NCI-H2029 treated with DMSO at 0.1 percent for 48 hours (cell line): Measurements from ENCODE around the gene ZIC1.

ENCODE experiments used
- DNase-seq: peaks from one replicate; lab custom pipeline; 2025; lab: John Stamatoyannopoulos, UW

ZIC1 gene

DNA sequence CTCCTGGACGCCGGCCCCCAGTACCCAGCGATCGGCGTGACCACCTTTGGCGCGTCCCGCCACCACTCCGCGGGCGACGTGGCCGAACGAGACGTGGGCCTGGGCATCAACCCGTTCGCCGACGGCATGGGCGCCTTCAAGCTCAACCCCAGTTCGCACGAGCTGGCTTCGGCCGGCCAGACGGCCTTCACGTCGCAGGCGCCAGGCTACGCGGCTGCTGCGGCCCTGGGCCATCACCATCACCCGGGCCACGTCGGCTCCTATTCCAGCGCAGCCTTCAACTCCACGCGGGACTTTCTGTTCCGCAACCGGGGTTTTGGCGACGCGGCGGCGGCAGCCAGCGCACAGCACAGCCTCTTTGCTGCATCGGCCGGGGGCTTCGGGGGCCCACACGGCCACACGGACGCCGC is 956 bp downstream of the ZIC1 start:
- DNase-seq = no peak

DNA sequence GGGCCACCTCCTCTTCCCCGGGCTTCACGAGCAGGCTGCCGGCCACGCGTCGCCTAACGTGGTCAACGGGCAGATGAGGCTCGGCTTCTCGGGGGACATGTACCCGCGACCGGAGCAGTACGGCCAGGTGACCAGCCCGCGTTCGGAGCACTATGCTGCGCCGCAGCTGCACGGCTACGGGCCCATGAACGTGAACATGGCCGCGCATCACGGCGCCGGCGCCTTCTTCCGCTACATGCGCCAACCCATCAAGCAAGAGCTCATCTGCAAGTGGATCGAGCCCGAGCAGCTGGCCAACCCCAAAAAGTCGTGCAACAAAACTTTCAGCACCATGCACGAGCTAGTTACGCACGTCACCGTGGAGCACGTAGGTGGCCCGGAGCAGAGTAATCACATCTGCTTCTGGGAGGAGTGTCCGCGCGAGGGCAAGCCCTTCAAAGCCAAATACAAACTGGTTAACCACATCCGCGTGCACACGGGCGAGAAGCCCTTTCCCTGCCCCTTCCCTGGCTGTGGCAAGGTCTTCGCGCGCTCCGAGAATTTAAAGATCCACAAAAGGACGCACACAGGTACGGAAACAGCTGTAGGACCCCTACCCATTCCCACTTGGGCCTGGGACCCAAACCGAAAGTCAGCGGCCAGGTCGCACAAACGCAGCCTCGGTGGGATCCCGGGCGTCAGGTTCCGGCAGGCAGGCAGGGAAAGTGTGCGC is 1.5 kb downstream of the ZIC1 start:
- DNase-seq = no peak

DNA sequence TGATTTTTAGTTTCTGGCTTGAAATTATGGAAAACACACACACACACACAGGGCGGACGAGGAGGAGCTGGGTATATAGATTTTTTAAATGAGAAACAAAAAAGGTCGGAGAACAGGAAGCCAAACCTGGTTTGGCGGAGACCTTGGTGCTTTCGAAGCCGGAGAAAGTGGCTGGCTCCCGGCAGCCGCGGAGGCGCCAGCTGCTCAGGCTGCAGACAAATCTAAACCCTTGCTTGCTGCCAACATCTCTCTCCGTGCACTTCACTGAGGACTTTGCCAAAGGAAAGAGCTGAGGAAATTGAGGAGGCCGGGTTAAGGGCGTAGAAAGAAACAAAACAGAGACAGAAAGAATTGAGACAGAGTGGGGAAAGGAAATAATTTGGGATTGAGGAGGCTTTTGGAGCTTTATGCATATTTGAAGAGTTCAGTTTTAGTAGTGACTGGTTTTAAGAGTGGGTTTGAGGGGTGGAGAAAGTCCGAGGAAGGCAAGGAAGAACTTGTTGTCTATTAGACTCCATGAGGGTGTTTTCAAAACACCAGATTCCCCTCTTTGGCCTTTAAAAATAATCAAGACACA is 2.2 kb downstream of the ZIC1 start:
- DNase-seq = no peak

DNA sequence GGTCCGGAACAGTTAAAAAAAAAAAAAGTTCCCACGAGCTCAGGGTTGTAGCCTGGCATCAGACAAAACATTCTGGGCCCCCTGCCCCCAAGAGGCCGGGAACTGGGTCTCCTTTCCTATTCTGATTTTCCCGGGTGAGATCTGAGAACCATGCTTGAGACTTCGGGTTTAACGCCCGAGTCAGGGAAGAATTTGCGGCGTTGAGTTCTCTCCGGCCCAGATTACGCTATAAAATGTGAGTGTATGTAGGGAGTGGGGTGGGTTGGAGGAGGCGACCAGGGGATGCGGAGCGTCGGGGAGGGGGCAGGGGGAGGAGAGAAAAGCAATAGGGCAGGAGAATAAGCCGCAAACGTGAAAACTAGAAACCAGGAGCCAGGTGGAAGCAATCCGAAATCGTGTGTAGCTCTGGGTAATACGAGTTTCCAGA is 2.7 kb downstream of the ZIC1 start:
- no peak for DNase-seq

- no peak for DNase-seq
These were observed 3.2 kb downstream of the ZIC1 start for GRCh38 chr3:147412261-147412916.

GRCh38 chr3:147412917-147413685 is 3.9 kb downstream of the ZIC1 start:
- no peak for DNase-seq

GRCh38 chr3:147413686-147414389 is 4.7 kb downstream of the ZIC1 start:
- no peak for DNase-seq

- no peak for DNase-seq
These were observed 5.4 kb downstream of the ZIC1 start for GRCh38 chr3:147414390-147415138.

DNA sequence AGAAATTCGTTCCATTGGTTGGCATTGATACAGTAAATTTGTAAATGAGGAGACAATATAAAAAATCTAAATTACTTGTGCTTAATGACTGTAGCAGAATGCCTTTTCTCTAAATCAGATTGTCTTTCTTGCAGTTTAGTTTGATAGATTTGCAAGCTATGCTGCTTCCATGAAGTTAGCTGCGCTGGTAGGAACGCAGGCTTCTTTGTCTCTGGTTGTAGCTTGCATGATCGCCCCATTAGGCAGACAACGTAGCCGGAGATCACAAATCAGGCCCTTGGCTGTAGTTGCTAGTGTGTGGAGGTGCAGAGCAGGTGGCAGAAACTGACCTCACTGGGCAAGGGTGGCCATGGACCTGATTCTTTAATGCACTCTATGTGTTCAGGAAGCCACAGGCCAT is 6.1 kb downstream of the ZIC1 start:
- no peak for DNase-seq

GRCh38 chr3:147415874-147416273 is 6.7 kb downstream of the ZIC1 start:
- DNase-seq = no peak

DNA sequence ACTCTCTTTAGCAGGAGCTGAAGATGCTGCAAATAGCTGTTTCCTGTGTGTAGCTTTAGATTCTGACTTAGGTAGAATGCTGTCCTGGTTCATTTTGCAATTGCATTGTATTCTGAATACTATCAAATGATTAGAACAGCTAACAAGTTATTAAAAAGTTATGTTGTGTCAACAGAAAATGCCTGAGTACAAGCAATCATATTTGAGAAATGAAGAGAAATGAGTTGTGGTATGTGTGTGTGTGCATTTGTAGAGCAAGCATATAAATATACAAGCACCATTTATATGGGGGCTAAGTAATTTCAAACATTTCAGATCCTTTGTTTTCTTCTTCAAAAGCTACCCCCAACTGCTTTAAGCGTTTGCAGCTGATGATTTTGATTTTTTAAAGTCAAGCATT is 7.8 kb downstream of the ZIC1 start:
- DNase-seq = no peak

- DNase-seq = no peak
These were observed 8.6 kb downstream of the ZIC1 start for GRCh38 chr3:147417551-147418295.

GRCh38 chr3:147418371-147418781 is 9.2 kb downstream of the ZIC1 start:
- no peak for DNase-seq

DNA sequence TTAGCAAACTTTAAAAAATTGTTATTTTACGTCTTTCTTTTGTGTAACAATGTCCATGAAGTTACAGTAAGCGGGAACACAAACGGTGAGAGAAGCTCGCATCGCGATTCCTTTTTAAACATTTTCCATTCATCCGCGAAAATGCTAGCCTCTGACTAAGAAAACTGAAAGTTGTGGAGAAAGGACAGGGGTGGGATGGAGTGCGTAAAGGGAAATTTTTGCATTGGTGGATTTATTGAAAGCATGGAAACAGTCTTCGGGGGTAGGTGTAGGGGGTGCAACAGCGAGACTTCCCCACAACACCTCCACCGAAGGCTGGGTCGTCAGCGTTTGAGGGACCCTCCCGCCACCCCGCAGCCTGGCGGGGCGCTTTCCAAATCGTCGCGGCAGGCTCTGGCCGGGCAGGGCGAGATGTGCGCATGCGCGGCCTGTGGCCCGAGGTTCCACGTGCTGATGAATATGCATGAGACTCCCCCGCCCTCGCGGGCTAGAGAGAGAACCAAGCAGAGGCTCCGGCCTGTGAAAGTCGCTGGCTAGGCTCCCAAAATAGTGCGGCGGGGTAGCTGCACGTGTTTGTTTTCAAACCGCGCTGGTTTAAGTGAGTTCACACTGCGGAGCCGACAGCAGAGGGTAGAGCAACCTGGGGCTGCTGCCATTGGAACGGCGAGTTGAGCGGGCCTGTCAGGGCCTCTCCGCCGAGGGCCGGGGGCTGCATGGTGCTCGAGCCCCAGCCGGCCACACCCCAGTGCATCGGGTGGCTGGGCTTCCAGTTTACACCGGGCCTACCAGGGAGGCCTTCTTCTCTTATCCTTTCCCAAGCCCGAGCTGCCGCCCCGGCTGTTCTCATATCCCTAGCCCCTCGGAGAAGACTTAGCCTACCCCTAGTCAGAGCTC is 9.9 kb downstream of the ZIC1 start:
- DNase-seq = no peak

GRCh38 chr3:147419781-147420224 is 10.6 kb downstream of the ZIC1 start:
- no peak for DNase-seq

GRCh38 chr3:147420353-147421183 is 11.4 kb downstream of the ZIC1 start:
- DNase-seq = no peak

- no peak for DNase-seq
These were observed 12.2 kb downstream of the ZIC1 start for GRCh38 chr3:147421184-147421912.

DNA sequence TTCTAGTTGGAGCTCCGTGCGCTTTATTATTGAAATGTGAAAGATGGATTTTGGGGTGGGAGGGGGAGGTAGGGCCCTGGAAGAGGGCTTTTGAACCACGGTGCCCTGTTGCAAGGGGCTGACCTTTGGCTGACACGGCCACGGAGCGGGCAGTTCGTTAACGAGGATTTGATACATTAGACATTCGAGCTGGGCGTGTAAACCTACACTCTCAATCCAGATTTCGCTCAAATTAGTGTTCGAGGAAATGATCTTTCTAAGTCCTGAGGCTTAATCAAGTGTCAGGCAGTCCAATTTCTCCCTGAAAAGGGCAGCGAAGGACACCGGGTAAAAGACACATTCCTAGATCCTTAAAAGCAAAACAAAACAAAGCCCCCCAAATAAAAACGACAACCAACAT is 13.0 kb downstream of the ZIC1 start:
- no peak for DNase-seq
